Central memory CD8-positive, alpha-beta T cell (primary cell): Measurements from ENCODE around the gene KCTD6.

ENCODE experiments used
- ATAC-seq: fragments of 150-1000 bp; cut with Tn5 transposase; replicated peaks from 2 replicates; pipeline ENCODE4 v1.10.0; 2022; ENCODE audit warnings: mild to moderate bottlenecking, moderate FRiP score, moderate number of reproducible peaks; ENCODE audit not compliant: poor library complexity, severe bottlenecking; ENCODE audit errors: extremely low read depth
- DNase-seq, 2 donors: peaks; one replicate each; pipeline ENCODE4 v3.0.0; 2021; ENCODE audit warnings: low spot score in 2 of 2
- H3K27ac Mint-ChIP-seq: one replicate; pipeline ENCODE4 v1.8.0; 2022; ENCODE audit warnings: low read depth, mild to moderate bottlenecking, moderate library complexity, mixed read lengths
- H3K27me3 Mint-ChIP-seq: one replicate; pipeline ENCODE4 v1.8.0; 2022; ENCODE audit warnings: mixed read lengths
- H3K36me3 Mint-ChIP-seq: one replicate; pipeline ENCODE4 v1.8.0; 2022; ENCODE audit warnings: mild to moderate bottlenecking, moderate library complexity, mixed read lengths; ENCODE audit not compliant: insufficient read depth
- H3K4me1 Mint-ChIP-seq: one replicate; pipeline ENCODE4 v1.8.0; 2022; ENCODE audit warnings: mixed read lengths
- H3K4me3 Mint-ChIP-seq: one replicate; pipeline ENCODE4 v1.8.0; 2022; ENCODE audit warnings: mild to moderate bottlenecking, moderate library complexity, mixed read lengths
- H3K9me3 Mint-ChIP-seq: one replicate; pipeline ENCODE4 v1.8.0; 2022; ENCODE audit warnings: mixed read lengths

Gene KCTD6

DNA sequence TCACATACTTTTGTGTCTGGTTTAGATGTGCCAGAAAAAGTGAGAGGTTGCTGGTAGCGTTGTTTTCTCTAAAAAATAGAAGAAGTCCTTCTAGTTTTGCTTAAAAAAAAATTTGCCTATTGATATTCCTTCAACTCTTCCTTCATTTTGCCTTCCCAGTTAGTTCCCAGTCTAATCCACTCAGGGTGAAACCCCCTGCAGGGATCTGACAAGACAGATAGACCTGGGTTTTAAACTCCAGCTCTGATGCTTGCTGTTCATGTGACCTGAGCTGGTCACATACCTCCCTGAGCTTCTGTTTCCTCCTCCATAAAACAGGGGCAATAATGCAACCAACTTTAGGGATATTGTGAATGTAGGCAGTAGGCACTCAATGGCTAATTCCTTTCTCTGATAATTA is 18.6 kb upstream of the KCTD6 start:
- H3K4me1 Mint-ChIP-seq, result peaks cover 46% of the 10 kb centered on the region
- no peaks in the 10 kb centered on the region for H3K27me3 Mint-ChIP-seq
- no peaks in the 10 kb centered on the region for H3K36me3 Mint-ChIP-seq
- no peak overlapping the region for H3K27ac Mint-ChIP-seq
- DNase-seq (no peak), ATAC-seq (no peak)
- no peak overlapping the region for H3K4me3 Mint-ChIP-seq
- H3K9me3 Mint-ChIP-seq, result no peaks in the 10 kb centered on the region

DNA sequence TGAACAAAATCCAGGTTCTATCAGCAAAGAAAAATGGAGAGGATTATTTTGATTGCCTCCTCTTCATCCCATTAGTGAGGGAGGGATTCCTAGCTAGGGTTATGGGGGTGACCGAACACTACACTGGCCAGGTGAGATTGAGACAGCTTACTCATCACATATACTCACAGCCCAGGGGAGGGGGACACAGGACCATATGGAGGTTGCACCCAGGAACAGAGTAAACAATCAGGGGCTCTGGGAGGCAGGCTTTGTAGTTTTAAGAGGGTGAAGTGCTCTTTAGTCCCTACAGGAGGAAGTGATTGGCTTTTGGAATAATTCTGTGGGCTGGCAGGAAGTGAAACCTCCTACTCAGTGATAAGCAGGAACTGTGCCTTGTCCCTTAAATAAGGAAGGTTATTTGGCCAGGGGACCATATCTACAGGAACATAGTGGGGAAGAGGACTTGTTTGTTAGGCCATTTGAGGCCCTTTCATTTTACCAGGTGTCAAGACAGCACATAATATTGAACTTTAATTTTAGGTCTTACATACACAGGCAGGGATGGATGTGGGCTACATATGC is 17.5 kb upstream of the KCTD6 start:
- no peak for DNase-seq
- Mint-ChIP-seq H3K4me1 (peaks cover 46% of the 10 kb centered on the region), H3K27ac (peak overlapping the region; percentile 48), H3K9me3 (no peaks in the 10 kb centered on the region), H3K36me3 (no peaks in the 10 kb centered on the region), H3K4me3 (no peak overlapping the region), H3K27me3 (no peaks in the 10 kb centered on the region)
- no peak for ATAC-seq

DNA sequence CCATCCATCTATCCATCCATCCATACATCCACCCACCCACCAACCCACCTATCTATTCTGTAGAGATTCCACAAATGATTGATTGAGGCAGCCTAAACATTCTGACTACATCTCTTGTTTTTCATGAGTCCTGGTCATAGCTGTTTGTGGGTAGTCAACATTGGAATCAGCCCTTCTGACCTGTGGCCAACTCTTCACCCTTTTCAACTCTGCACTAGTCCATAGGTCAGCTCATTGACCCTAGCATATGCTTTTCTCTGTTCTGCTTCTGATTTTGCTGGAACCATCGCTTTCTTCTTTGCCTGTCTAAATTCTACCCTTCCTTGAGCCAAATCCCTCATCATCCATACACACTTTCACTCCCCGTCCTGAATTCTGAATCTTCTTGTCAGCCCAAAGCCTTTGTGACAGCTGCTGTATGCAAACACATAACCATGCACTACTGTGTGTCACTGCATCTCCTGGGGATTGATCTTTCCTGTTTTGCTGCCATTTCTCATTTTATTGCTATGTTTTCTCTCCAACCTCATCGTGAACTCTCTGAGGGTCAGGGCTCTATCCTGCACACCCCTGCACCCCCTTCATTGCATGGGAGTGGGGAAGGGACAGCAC is 16.8 kb upstream of the KCTD6 start:
- Mint-ChIP-seq H3K9me3 (no peaks in the 10 kb centered on the region), H3K27me3 (no peaks in the 10 kb centered on the region), H3K4me3 (no peak overlapping the region), H3K4me1 (peaks cover 46% of the 10 kb centered on the region), H3K27ac (no peak overlapping the region), H3K36me3 (no peaks in the 10 kb centered on the region)
- ATAC-seq (no peak), DNase-seq (no peak)

DNA sequence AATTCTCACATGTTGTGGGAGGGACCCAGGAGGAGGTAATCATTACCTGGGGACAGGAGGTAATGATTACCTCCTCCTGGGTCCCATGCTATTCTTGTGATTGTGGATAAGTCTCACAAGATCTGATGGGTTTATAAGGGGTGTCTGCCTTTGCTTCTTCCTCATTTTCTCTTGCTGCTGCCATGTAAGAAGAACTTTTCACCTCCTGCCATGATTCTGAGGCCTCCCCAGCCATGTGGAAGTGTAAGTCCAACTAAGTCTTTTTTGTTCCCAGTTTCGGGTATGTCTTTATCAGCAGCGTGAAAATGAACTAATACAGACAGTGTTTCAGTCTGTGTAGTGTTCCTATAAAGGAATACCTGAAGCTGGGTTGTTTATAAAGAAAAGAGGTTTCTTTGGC is 13.1 kb upstream of the KCTD6 start:
- Mint-ChIP-seq H3K27ac (no peak overlapping the region), H3K27me3 (no peaks in the 10 kb centered on the region), H3K4me3 (no peak overlapping the region), H3K9me3 (no peaks in the 10 kb centered on the region), H3K36me3 (no peaks in the 10 kb centered on the region), H3K4me1 (peaks cover 17% of the 10 kb centered on the region)
- ATAC-seq, result no peak
- DNase-seq, result no peak

DNA sequence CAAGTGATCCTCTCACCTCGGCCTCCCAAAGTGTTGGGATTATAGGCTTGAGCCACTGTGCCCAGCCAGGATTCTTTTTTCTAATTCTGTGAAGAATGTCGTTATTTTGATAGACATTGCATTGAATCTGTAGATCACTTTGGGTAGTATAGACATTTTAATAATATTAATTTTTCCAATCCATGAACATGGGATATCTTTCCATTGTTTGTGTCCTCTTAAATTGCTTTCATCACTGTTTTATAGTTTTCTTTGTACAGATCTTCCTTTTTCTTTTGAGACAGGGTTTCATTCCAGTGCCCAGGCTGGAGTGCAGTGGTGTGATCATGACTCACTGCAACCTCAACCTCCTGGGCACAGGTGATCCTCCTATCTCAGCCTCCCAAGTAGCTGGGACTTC is 11.6 kb upstream of the KCTD6 start:
- H3K4me3 Mint-ChIP-seq, result no peak overlapping the region

GRCh38 chr3:58482917-58483636 is 8.8 kb upstream of the KCTD6 start:
- no peak overlapping the region for H3K27ac Mint-ChIP-seq
- no peaks in the 10 kb centered on the region for H3K27me3 Mint-ChIP-seq
- H3K36me3 Mint-ChIP-seq, result no peaks in the 10 kb centered on the region
- DNase-seq (no peak), ATAC-seq (no peak)
- no peaks in the 10 kb centered on the region for H3K9me3 Mint-ChIP-seq
- peaks cover 18% of the 10 kb centered on the region for H3K4me1 Mint-ChIP-seq
- no peak overlapping the region for H3K4me3 Mint-ChIP-seq

More for the DNA sequence above, 11.6 kb upstream of the KCTD6 start:
- H3K27me3 Mint-ChIP-seq, result no peaks in the 10 kb centered on the region
- H3K27ac Mint-ChIP-seq, result no peak overlapping the region
- no peaks in the 10 kb centered on the region for H3K9me3 Mint-ChIP-seq
- no peak for ATAC-seq
- peaks cover 2% of the 10 kb centered on the region for H3K4me1 Mint-ChIP-seq
- no peaks in the 10 kb centered on the region for H3K36me3 Mint-ChIP-seq
- DNase-seq, result no peak

GRCh38 chr3:58484045-58484721 is 7.7 kb upstream of the KCTD6 start:
- no peak overlapping the region for H3K27ac Mint-ChIP-seq
- DNase-seq (no peak), ATAC-seq (no peak)
- H3K9me3 Mint-ChIP-seq, result no peaks in the 10 kb centered on the region
- no peaks in the 10 kb centered on the region for H3K27me3 Mint-ChIP-seq
- H3K4me3 Mint-ChIP-seq, result no peak overlapping the region
- H3K4me1 Mint-ChIP-seq, result peaks cover 24% of the 10 kb centered on the region
- peaks cover 2% of the 10 kb centered on the region for H3K36me3 Mint-ChIP-seq

GRCh38 chr3:58484722-58485069 is 7.2 kb upstream of the KCTD6 start:
- H3K9me3 Mint-ChIP-seq, result no peaks in the 10 kb centered on the region
- ATAC-seq (no peak), DNase-seq (no peak)
- H3K36me3 Mint-ChIP-seq, result peaks cover 2% of the 10 kb centered on the region
- H3K27ac Mint-ChIP-seq, result no peak overlapping the region
- H3K4me1 Mint-ChIP-seq, result peaks cover 24% of the 10 kb centered on the region
- no peaks in the 10 kb centered on the region for H3K27me3 Mint-ChIP-seq
- no peak overlapping the region for H3K4me3 Mint-ChIP-seq

DNA sequence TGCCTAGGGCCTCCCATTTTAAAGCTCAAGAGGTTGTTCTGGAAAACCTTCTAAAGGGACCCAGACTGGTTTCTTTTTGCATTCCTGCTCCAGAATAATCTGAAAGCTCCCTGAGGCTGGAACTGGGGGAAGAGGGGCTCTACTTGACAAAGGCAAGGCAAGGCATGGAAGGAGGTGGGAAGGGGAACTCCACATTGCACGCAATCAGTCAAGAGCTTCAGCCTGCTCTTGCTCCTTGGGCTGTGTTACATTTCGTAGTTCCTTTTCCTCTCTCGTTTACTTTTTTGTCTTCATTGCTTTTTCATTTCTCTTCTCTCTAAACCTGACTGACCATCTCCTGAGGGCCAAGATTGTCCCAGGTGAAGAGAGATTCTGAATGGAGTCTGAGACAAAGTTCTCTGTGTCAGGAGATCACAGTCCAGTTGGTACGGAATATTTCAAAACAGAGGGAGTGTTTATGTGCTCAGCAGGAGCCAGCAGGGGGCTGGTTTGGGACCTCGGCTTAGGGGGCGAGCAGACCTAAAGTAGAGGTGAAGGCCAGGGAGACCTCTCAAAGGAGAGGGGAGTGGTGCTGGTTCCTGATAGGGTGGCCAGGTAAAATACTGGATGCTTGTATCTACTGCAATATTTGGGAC is 6.0 kb upstream of the KCTD6 start:
- Mint-ChIP-seq H3K36me3 (peaks cover 2% of the 10 kb centered on the region), H3K27ac (no peak overlapping the region)

GRCh38 chr3:58487140-58487886 is 4.6 kb upstream of the KCTD6 start:
- H3K9me3 Mint-ChIP-seq, result no peaks in the 10 kb centered on the region
- H3K27me3 Mint-ChIP-seq, result no peaks in the 10 kb centered on the region
- H3K4me1 Mint-ChIP-seq, result peaks cover 30% of the 10 kb centered on the region
- no peak overlapping the region for H3K4me3 Mint-ChIP-seq
- no peak for DNase-seq
- no peak for ATAC-seq
- H3K36me3 Mint-ChIP-seq, result peaks cover 3% of the 10 kb centered on the region
- H3K27ac Mint-ChIP-seq, result no peak overlapping the region

More for the DNA sequence above, 6.0 kb upstream of the KCTD6 start:
- DNase-seq, result no peak
- H3K9me3 Mint-ChIP-seq, result no peaks in the 10 kb centered on the region
- peaks cover 24% of the 10 kb centered on the region for H3K4me1 Mint-ChIP-seq
- ATAC-seq, result no peak
- H3K4me3 Mint-ChIP-seq, result no peak overlapping the region
- no peaks in the 10 kb centered on the region for H3K27me3 Mint-ChIP-seq

- no peak for DNase-seq
- H3K4me3 Mint-ChIP-seq, result no peak overlapping the region
- no peak for ATAC-seq
- H3K4me1 Mint-ChIP-seq, result peaks cover 46% of the 10 kb centered on the region
- H3K27me3 Mint-ChIP-seq, result no peaks in the 10 kb centered on the region
- H3K9me3 Mint-ChIP-seq, result no peaks in the 10 kb centered on the region
- H3K27ac Mint-ChIP-seq, result no peak overlapping the region
- peaks cover 6% of the 10 kb centered on the region for H3K36me3 Mint-ChIP-seq
Observed at GRCh38 chr3:58488967-58489366, 2.9 kb upstream of the KCTD6 start.

DNA sequence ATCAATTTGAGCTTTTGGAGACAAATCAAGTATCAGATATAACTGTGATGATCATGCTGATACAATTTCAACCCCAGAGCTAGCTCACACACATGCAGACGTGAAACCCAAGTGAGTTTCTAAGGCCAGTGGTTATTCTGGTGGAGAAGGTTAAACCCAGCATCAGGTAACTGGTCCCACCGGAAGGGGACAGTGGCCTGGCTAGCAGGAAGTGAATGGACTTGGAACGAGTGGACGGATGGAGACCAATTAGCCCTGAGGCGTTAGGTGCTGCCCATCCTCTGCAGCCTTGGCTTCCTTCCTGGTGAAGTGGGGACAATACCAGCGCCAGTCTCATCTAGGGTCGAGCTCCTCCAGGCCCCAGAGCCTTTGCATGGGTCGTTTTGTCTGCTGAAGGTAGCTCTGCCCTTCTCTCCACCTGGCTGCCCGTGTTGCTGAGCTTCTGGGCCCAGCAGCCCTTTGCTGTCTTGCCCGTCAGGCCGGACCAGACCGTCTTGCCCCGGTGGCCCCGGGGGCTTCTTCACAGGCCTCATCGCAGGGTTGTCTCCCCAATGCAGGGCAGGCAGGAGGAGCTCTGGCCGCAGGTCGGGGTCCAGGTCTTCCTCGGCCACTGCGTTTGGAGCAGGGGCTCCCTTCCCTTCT is 915 bp upstream of the KCTD6 start:
- Mint-ChIP-seq H3K27ac (peak overlapping the region; percentile 11), H3K4me1 (peaks cover 59% of the 10 kb centered on the region)

More for the DNA sequence above, 915 bp upstream of the KCTD6 start:
- DNase-seq (no peak), ATAC-seq (no peak)
- Mint-ChIP-seq H3K27me3 (no peaks in the 10 kb centered on the region), H3K36me3 (peaks cover 6% of the 10 kb centered on the region), H3K9me3 (no peaks in the 10 kb centered on the region), H3K4me3 (peak overlapping the region; percentile 71)
